ENCODE measurements around the gene PPP1R8.

GRCh38 chr1:27804791-27805190 is 25.8 kb upstream of the PPP1R8 start:
- TF ChIP-seq CTCF (IDR thresholded peaks at IDR 0.05; ENCODE audit: low read depth, low read length) (no peak), EZH2phosphoT487 (IDR thresholded peaks at IDR 0.05; ENCODE audit: low read depth) (no peak)

All from OCI-LY3 (cell line).